ENCODE measurements around the gene PPM1M.
"Not testable (repeated sequence)": the region's sequence is repeated elsewhere in the genome, so short reads cannot be mapped to it uniquely, and the experiment has no call there.

Gene PPM1M

DNA sequence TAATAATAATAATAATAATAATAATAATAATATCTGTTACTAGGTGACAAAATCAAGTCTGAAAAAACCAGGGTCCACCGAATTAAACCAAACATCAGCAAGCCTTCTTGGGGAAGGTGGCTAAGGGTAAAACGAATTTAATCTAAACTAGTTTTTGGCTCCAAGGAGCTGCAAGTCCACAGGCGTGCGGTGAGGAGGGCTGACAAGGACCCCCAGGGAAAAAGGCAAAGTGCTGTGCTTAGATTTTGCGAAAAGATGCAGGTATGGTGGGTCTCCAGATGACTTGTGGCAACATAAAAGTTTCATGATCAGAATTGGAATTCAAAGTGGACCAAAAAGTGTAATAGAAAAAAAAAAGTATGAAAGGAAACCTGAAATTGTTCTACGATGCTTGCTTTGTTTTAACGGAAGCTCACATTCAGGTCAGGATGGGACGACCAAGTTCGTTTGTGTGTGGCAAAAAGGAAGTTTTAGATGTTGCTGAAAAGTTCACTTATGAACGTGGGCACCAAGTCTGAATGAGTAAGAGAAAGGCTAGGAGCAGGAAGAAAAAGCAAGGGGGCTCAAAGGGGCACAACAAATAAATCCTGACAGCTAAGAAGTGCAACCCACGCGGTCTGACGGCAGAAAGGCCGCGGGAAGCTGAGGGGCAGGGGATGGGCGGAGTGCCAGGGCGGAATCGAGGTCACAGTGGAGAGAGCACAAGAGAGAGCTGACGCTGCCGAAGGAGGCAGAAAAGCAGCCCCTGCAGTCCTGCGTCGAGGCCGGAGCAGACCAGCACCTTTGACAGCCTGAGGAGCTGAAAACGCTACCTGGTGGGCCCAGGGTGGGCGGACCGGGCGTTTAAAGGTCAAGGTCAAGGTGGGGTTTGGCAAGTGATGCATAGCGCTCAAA, 31.8 kb downstream of the PPM1M start:
- peak; percentile 47 to 55 (median 54) for DNase-seq (ENCODE audit: low read depth in 3 of 3)

DNA sequence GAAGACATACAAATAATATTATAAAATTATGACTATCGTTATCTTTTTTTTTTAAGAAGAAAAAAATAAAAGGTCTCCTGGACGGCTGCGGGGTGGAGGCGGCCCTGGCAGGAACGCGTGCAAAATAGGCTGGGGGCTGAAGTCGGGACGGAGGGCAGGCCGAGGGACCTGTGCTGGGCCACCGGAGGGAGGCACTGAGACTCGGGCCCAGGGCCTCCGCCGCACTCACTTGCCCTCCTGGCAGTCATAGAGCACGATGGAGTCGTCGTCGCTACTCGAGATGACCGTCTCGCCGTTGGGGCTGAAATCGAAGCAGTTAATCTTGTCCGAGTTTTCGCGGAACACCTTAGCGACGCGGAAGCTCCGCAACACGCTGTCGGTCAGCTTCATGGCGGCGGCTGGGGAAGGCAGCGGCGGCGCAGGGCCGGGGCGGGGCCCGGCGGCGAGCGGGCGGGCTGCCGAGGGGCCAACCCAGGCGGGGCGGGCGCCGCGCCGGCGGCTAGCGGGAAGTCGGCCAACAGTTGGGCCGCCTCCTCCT, 32.5 kb downstream of the PPM1M start:
- DNase-seq (ENCODE audit: low read depth in 3 of 3): peak in 2 of 3 experiments; percentile 40 to 67

- DNase-seq (ENCODE audit: low read depth in 3 of 3): peak; percentile 93 to 99 (median 96)
These were observed 33.0 kb downstream of the PPM1M start, which contains the start of gene WDR82 for GRCh38 chr3:52278510-52279069. Gene WDR82 (minus strand): TSS chr3:52278649. CDS start chr3:52278361, 288 bp downstream.

GRCh38 chr3:52279596-52279995, 34.0 kb downstream of the PPM1M start:
- DNase-seq (ENCODE audit: low read depth in 3 of 3): no peak

DNA sequence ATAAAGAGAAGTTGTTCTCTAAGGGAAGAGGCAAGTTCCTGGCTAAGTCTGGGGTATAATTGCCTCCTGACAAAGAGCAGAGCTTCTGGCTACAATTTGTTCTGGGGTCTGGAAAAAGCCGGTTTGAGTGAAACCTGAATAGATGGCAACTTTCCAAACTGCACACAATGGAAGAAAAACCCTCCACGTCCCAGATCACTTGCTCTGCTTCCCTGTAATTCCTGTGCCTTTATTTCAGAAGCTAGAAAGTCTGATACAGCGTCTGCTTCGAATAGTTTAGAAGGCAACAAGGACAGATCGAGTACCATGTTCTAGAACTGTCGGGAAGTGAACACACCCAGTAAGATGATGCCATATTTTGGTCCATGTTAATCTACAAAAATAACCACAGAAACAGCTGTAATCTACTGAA, 34.5 kb downstream of the PPM1M start:
- DNase-seq (ENCODE audit: low read depth in 3 of 3): no peak

DNA sequence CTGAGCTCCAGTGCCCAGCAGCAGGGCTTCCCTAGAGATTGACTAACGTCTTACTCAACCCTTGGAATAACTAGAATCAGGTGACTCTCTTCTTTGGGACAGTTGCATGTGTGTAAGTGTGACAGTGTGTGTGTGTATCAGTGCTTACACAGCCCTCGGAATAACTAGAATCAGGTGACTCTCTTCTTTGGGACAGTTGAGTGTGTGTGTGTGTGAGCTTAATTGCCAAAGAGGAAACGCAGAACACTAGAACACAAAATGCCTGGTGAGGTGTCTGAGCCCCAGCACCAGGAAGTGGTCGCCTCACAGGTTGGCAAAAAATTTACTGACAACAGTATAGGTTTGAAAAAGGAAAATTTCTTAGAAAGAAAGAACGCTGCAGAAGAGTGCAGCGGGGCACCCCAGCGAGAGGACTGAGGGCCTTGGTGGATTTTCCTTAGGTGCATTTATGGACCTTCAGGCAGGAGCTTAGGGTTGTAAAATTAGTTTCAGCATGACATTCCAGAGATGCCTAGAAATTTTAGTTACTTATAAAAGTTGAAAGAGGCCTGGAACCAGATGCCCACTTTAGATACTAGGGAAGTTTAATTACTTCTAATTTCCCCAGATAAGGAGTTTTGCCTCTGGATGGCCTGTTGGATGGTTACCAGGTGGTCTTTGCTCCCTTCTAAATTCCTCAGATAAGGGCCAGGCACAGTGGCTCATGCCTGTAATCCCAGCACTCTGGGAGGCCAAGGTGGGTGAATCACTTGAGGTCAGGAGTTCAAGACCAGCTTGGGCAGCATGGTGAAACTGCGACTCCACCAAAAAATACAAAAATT, 36.6 kb downstream of the PPM1M start:
- DNase-seq (ENCODE audit: low read depth in 3 of 3): peak in 1 of 3 experiments; percentile 29

- no peak for DNase-seq (ENCODE audit: low read depth in 3 of 3)
These were observed 37.7 kb downstream of the PPM1M start for GRCh38 chr3:52283306-52283705.

GRCh38 chr3:52284051-52284450, 38.5 kb downstream of the PPM1M start:
- not testable (repeated sequence) for DNase-seq (ENCODE audit: low read depth in 3 of 3)

- DNase-seq (ENCODE audit: low read depth in 3 of 3): no peak
These were observed 41.2 kb downstream of the PPM1M start for GRCh38 chr3:52286777-52287110.

DNA sequence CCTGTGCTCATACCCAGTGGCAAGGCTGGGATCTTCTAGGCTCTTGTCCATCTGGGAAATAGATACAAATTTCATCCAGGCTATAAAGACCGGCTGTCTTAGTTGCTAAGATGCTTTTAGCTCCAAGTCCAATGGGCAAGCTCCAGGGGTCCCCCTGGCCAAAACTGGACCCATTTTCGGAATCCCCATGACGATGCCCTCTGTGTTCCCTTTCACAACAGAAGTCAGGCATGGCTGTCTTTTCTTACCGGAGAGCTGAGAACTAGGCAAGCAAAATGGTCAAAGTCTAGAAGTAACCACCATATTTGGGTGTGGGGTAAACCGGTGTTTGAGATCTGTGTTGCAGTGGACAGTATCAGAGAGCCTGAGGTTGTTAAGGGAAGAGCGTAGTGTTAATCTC, 43.1 kb downstream of the PPM1M start:
- no peak for DNase-seq (ENCODE audit: low read depth in 3 of 3)

DNA sequence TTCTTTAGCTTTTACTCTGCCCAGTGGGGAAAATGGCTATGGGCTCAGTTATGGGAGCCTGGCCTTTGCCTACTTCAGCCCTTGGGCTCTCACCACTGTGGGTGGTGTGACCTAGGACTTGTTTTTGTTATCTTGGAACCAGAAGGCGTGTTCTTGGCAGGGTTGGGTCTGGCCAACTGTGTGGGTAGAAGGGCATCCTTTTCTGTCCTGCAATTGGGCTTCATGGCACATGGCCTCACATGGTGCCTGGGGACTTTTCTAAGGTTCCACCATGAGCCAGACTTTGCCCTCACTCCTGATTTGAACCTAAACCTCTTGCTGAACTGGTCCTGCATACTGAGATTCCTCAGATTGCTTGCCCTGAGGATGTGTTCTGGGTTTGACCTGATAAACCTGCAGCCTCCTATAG, 43.8 kb downstream of the PPM1M start:
- no peak for DNase-seq (ENCODE audit: low read depth in 3 of 3)

DNA sequence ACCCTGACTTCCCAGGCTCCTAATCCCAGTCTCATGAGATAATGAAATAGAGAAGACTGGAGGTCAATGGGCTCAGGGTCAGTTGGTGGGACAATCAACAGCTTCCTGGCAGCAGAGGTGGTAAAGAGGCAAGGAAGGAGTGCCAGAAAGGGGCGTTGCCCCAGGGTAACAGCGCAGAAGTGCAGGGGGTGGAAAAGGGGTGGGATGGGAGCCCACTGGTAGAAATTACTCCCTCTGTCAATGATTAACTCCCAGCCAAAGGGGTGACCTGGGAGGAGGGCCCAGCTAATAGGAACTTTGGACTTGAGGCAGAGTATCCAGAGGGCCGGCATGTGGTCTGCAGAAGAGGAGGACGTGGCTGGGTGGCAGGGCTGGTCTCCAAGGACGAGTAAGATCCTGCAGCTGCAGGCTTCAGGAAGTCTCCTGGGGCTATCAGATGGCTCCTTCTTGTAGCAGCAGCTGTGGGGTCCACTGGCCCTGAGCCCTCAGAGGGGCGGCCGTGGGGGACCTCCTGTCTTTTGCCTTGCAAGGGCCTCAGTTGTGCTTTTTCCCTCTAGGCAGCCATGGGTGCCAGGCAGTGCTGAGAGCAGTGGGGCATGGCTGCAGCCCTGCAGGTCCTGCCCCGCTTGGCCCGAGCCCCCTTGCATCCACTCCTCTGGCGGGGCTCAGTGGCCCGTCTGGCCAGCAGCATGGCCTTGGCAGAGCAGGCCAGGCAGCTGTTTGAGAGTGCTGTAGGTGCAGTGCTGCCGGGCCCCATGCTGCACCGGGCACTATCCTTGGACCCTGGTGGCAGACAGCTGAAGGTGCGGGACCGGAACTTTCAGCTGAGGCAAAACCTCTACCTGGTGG, 44.4 kb downstream of the PPM1M start:
- DNase-seq (ENCODE audit: low read depth in 3 of 3): no peak

DNA sequence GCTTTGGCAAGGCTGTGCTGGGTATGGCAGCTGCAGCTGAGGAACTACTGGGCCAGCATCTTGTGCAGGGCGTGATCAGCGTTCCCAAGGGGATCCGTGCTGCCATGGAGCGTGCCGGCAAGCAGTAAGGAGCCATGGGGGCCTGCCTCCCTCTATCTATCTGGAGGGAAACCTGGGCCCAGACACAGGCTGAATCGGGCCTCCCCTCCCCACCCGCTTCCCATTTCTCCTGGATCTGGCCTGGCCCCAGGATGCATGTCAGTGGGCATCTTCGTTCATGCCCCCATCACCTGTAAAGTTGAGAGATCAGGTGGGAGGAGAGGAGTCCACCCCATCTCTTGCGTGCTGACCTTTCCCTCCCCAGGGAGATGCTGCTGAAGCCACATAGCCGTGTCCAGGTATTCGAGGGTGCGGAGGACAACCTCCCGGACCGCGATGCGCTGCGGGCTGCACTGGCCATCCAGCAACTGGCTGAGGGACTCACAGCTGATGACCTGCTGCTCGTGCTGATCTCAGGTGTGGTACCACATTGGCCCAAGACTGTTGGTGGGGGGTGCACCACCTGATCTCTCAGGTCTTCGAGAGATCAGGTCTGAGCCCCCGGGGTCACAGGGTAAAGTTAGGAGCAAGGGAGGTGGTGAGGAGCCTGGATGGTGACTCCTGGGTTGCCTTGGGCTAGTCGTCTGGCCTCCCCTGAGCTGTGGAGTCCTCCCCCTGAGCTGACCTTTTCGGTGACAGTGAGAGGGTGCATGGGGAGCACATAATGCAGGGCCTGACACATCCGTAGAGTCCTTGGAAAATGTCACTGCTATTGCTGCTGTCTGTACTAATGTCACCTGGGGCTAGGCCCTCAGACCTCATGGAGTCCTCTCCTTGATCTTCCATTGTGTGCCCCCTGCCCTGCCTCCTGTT, 45.3 kb downstream of the PPM1M start:
- no peak for DNase-seq (ENCODE audit: low read depth in 3 of 3)

DNA sequence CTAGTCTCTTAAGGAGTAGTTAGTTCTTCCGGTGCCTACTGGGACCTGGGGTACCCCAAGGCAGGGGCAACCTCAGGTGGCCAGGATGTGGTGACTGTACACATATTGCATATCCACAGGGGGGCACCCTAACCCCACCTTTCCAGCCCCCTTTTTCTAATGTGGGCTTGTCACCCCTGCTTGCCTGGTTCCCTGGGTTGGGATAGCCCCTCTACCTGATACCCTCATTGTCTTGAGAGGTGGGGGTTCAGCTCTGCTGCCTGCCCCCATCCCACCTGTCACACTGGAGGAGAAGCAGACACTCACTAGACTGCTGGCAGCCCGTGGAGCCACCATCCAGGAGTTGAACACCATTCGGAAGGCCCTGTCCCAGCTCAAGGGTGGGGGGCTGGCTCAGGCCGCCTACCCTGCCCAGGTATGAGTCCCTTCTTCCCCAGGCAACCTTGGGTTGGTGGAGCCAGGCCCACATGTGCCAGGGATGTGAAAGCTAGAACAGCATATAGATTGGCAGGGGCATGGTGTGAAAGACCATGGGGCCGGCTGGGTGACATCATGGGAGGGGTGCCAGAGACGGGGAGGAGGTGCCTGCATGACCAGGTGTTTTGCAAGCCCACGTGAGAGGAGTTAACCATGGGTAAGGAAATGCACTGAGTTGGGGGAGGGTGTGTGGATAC, 46.1 kb downstream of the PPM1M start:
- no peak for DNase-seq (ENCODE audit: low read depth in 3 of 3)

GRCh38 chr3:52292247-52293065, 46.9 kb downstream of the PPM1M start:
- no peak for DNase-seq (ENCODE audit: low read depth in 3 of 3)

DNA sequence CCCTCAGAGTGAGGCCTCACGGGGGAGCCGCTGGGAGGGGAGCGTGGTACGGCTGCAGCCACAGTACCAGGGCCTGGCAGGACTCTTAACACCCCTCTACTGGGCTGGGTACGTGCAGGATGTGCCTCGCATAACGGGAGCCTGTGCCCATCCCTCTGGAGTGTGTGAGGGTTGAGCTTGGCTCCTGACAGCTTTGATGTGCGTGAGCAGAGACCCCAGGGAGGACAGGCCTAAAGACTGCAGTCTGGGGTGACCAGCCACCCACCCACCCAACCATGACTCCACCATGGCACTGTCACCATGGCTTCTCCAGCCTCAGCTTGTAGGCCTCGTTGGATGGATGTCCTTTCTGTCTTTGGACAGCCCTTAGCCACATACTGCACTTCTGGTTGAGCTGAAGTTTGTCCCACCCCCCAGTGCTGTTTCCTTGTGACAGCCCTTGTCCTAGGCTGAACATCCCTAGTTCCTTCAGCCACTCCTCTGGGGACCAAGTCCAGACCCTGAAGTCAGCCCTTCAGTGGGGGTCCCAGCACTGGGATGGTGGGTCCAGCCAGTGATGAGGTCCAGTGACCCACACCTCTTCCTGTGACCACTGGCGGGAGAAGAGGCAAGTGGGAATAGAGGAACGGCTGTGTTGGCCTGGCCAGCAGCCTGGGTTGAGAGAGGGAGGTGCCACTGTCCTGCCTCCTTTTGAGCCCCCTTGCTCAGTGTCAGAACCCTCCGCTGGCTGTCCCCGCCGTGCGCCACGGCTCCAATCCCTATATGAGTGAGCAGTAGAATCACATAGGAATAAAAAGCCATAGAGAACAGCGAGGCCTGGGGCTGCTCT, 48.1 kb downstream of the PPM1M start:
- no peak for DNase-seq (ENCODE audit: low read depth in 3 of 3)

GRCh38 chr3:52294320-52295150, 49.0 kb downstream of the PPM1M start:
- no peak for DNase-seq (ENCODE audit: low read depth in 3 of 3)
